Thyroid gland (tissue), 4 donors: ENCODE results near the gene STX1A.

Experiments used
- POLR2A ChIP-seq, 2 donors: fragments of 450-650 bp; IDR thresholded peaks; one replicate each; pipeline ENCODE4 v1.6.1; 2017; ENCODE audit warnings: antibody characterized with exemption in 2 of 2, mild to moderate bottlenecking in 2 of 2, moderate library complexity in 1 of 2
- TF ChIP-seq, protein P1 (sequence below), 6 experiments: fragments of 200-600 bp in 3 of 6; fragments of 450-650 bp in 3 of 6; sonication (generic) in 3 of 6; IDR thresholded peaks; one replicate each; pipeline ENCODE4 v1.5.1; 2016 to 2019; ENCODE audit warnings: antibody characterized with exemption in 6 of 6, mild to moderate bottlenecking in 2 of 6, inconsistent platforms in 1 of 6, moderate library complexity in 1 of 6

DNA sequence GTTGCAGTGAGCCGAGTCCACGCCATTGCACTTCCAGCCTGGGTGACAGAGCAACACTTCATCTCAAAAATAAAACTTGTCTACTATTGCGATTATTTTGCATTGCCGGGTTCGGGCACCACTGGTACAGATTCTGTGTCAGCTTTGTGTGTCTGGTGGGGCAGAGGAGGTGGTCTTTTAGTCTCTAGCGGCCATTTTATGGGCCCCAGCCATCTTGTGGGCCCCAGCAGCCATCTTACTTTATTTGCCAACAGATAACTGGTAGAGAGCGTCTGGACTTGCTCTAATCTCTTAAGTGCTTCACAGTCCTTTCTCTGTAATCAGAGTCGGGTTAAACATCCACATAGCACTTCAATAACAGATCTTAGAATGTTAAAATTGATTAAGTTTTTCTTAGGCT is 31.2 kb downstream of the STX1A start:
- TF ChIP-seq, protein P1, sequence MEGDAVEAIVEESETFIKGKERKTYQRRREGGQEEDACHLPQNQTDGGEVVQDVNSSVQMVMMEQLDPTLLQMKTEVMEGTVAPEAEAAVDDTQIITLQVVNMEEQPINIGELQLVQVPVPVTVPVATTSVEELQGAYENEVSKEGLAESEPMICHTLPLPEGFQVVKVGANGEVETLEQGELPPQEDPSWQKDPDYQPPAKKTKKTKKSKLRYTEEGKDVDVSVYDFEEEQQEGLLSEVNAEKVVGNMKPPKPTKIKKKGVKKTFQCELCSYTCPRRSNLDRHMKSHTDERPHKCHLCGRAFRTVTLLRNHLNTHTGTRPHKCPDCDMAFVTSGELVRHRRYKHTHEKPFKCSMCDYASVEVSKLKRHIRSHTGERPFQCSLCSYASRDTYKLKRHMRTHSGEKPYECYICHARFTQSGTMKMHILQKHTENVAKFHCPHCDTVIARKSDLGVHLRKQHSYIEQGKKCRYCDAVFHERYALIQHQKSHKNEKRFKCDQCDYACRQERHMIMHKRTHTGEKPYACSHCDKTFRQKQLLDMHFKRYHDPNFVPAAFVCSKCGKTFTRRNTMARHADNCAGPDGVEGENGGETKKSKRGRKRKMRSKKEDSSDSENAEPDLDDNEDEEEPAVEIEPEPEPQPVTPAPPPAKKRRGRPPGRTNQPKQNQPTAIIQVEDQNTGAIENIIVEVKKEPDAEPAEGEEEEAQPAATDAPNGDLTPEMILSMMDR (IDR thresholded peaks at IDR 0.05) = no peak
- TF ChIP-seq POLR2A (IDR thresholded peaks at IDR 0.05) = no peak
